Stimulated activated naive CD4-positive, alpha-beta T cell (primary cell): ENCODE measurements around the gene OR56B4.

Experiments used
- DNase-seq, 6 experiments: peaks; one replicate each; lab custom pipeline; 2025; lab: John Stamatoyannopoulos, UW

Gene OR56B4

DNA sequence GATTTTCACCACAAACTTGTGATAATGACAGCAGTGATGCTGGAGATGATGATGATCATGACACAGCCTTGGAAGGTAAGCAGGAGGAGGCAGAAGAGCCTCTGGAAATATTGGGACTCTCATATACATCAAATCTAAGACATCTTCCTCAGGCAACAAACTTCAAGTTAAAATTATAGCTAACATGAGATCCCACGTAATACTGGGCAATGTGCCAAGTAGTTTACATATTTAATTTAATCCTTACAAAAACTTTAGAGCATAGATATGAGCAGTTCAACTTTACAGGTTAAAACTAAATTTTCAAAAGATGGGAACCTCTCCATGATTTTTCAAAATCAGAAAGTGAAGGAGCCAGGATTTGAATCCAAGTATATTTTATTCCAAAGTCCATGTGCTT is 43.6 kb downstream of the OR56B4 start:
- DNase-seq: no peak

GRCh38 chr11:6152126-6152525 is 44.6 kb downstream of the OR56B4 start:
- no peak for DNase-seq

- DNase-seq: no peak
Observed at GRCh38 chr11:6156628-6157359, 49.3 kb downstream of the OR56B4 start.
